GM13977 (cell line): ENCODE measurements around the gene RNU6-7.

ENCODE experiments used
- DNase-seq: peaks from one replicate; pipeline ENCODE4 v3.0.0; 2012; ENCODE audit warnings: low spot score
- in situ Hi-C: fragments of 300-500 bp; cut with MboI; formaldehyde crosslinking; loops from one replicate; pipeline ENCODE4 v1.12.0; 2022; ENCODE audit warnings: low sequenced_read_pairs, low pct_unique_long_range_greater_than_20kb, mixed read lengths, inconsistent platforms; ENCODE audit not compliant: unreplicated experiment
- TF ChIP-seq, protein P1 (sequence below): IDR thresholded peaks from 2 replicates; pipeline ENCODE4 v1.5.1; 2012; ENCODE audit warnings: mild to moderate bottlenecking, control low read depth; ENCODE audit not compliant: insufficient read depth; ENCODE audit errors: extremely low read depth, missing control alignments

The RNU6-7 gene

DNA sequence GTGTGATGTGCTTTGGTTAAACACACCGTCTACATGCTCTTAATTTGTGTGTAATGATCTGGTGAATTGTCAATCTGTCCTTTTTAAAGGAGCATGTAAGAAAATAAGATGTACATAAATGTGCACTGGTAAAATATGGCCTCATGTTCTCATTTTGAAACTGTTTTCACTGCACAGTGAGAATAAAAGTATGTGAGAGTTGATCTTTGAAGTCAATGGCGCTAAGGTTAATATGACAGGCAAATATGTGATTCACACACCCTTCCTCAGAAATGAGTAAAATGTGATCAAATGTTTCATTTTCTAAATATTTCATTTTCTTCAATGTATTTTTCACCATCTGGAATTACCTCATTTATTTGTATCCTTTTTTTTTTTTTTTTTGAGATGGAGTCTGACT, 8.3 kb upstream of the RNU6-7 start:
- TF ChIP-seq, protein P1, sequence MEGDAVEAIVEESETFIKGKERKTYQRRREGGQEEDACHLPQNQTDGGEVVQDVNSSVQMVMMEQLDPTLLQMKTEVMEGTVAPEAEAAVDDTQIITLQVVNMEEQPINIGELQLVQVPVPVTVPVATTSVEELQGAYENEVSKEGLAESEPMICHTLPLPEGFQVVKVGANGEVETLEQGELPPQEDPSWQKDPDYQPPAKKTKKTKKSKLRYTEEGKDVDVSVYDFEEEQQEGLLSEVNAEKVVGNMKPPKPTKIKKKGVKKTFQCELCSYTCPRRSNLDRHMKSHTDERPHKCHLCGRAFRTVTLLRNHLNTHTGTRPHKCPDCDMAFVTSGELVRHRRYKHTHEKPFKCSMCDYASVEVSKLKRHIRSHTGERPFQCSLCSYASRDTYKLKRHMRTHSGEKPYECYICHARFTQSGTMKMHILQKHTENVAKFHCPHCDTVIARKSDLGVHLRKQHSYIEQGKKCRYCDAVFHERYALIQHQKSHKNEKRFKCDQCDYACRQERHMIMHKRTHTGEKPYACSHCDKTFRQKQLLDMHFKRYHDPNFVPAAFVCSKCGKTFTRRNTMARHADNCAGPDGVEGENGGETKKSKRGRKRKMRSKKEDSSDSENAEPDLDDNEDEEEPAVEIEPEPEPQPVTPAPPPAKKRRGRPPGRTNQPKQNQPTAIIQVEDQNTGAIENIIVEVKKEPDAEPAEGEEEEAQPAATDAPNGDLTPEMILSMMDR, result no peak
- in situ Hi-C loops, result no loop called here
- no peak for DNase-seq

- TF ChIP-seq, protein P1, result no peak
- in situ Hi-C loops, result no loop called here
- DNase-seq, result no peak
Measured at GRCh38 chr14:32195636-32196035, 6.2 kb upstream of the RNU6-7 start.

DNA sequence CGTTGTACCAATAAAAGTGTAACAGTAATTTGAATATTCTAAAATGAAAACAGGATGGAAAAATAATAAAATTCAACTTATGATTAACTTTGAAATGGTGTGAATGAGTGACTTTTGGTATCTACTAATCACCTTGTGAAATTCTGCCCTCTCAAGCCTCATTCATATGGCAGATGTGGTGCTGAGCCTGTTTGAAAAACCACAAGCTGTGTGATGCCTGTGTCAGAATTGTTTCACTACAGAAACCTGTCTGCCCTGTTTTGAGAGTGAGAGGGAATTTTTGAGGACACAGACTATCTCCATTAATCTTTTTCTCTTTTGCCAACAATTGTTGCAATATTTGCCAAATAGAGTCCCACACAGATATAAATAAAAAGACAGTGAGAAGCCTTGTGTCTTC, 3.9 kb upstream of the RNU6-7 start:
- in situ Hi-C loops, result no loop called here
- TF ChIP-seq, protein P1, result no peak
- no peak for DNase-seq

- TF ChIP-seq, protein P1, result no peak
- in situ Hi-C loops, result loop anchor here (25.0 kb wide), 1 partner anchor 113 kb away; the partner anchor contains the start of gene ARHGAP5
- no peak for DNase-seq
Measured at GRCh38 chr14:32200368-32201192, 1.3 kb upstream of the RNU6-7 start.

- peak; percentile 62 for DNase-seq
- in situ Hi-C loops, result loop anchor here (25.0 kb wide), 1 partner anchor 114 kb away; the partner anchor contains the start of gene ARHGAP5
- TF ChIP-seq, protein P1, result no peak
Measured at GRCh38 chr14:32201193-32201815, 541 bp upstream of the RNU6-7 start.

- DNase-seq, result no peak
- TF ChIP-seq, protein P1, result no peak
- in situ Hi-C loops, result loop anchor here (25.0 kb wide), 1 partner anchor 115 kb away; the partner anchor contains the start of gene ARHGAP5
Measured at GRCh38 chr14:32202491-32202997, 699 bp downstream of the RNU6-7 start.
